Transverse colon (tissue), 4 donors: ENCODE results near the gene TOX2. TPM values are rescaled to one million over a fixed set of nuclear protein-coding genes. Genes with fewer than 3 reads are reported as not detected.

Experiments
- DNase-seq: peaks from one replicate; pipeline ENCODE4 v3.0.0-alpha.2; 2019
- H3K27ac ChIP-seq, 4 donors: fragments of 200-600 bp; sonication (generic); 2 replicates each; pipeline ENCODE4 v1.5.1; 2016 to 2018; ENCODE audit warnings: inconsistent platforms in 4 of 4
- H3K27me3 ChIP-seq: fragments of 200-600 bp; sonication (generic); 2 replicates; pipeline ENCODE4 v1.5.1; 2017; ENCODE audit warnings: inconsistent platforms
- H3K36me3 ChIP-seq, 4 donors: fragments of 200-600 bp; sonication (generic); 2 replicates each; pipeline ENCODE4 v1.5.1; 2017 to 2019; ENCODE audit warnings: inconsistent platforms in 4 of 4
- H3K4me1 ChIP-seq, 4 donors: fragments of 200-600 bp; sonication (generic); 2 replicates each; pipeline ENCODE4 v1.5.1; 2017 to 2020; ENCODE audit warnings: inconsistent platforms in 4 of 4
- H3K4me3 ChIP-seq, 4 donors: fragments of 200-600 bp; sonication (generic); 1 replicate in 1 of 4; 2 replicates in 3 of 4; pipeline versions ENCODE4 v1.5.1 to v1.6.1; 2017 to 2019; ENCODE audit warnings: inconsistent platforms in 4 of 4
- H3K9me3 ChIP-seq, 2 donors: fragments of 200-600 bp; sonication (generic); 2 replicates each; pipeline ENCODE4 v1.5.1; 2017 to 2019; ENCODE audit warnings: inconsistent platforms in 2 of 2
- CTCF ChIP-seq, 5 experiments: fragments of 200-600 bp in 3 of 5; fragments of 450-650 bp in 2 of 5; sonication (generic) in 3 of 5; IDR thresholded peaks; 1 replicate in 2 of 5; 2 replicates in 3 of 5; pipeline ENCODE4 v1.5.1; 2016 to 2017; ENCODE audit warnings: antibody characterized with exemption in 5 of 5, inconsistent platforms in 3 of 5, mild to moderate bottlenecking in 2 of 5, moderate library complexity in 1 of 5
- EP300 ChIP-seq: sonication (generic); formaldehyde crosslinking; IDR thresholded peaks from one replicate; pipeline ENCODE4 v1.6.1; 2017; ENCODE audit warnings: antibody characterized with exemption, low read depth
- POLR2A ChIP-seq: fragments of 450-650 bp; IDR thresholded peaks from one replicate; pipeline ENCODE4 v1.6.1; 2016; ENCODE audit warnings: antibody characterized with exemption, mild to moderate bottlenecking, moderate library complexity
- POLR2AphosphoS5 ChIP-seq, 3 donors: sonication (generic); formaldehyde crosslinking; IDR thresholded peaks; one replicate each; pipeline ENCODE4 v1.6.1; 2016; ENCODE audit warnings: antibody characterized with exemption in 3 of 3
- WGBS, 2 donors: methylation state at CpG; one replicate each; pipeline ENCODE4 v1.1.5; 2018; ENCODE audit warnings: low coverage in 1 of 2; 5-methylcytosine and 5-hydroxymethylcytosine counted together
- in situ Hi-C, 4 donors: fragments of 200-750 bp; cut with MboI; loops; one replicate each; pipeline versions ENCODE4 v1.15.0 to v1.15.1; 2017; ENCODE audit warnings: low sequenced_read_pairs in 3 of 4, low pct_ligation_motif_present in 1 of 4, low pct_unique_long_range_greater_than_20kb in 1 of 4
- intact Hi-C: fragments of 100-400 bp; cut with DNase I; formaldehyde crosslinking; loops from one replicate; pipeline ENCODE4 v1.15.1; 2023; ENCODE audit warnings: low total_unique reads
- total RNA-seq, 4 donors: library from RNA; depleted of rRNA; stranded (reverse); fragments of >200 nt; gene quantifications; one replicate each; pipeline ENCODE4 v1.1.0, GENCODE V29; 2016

The TOX2 gene
- total RNA-seq, 4 donors from 2014 or later: 1.5 to 15.7 (median 6.8) TPM

- no peaks in the 10 kb centered on the region for H3K9me3 ChIP-seq
- H3K36me3 ChIP-seq: no peaks in the 10 kb centered on the region
- H3K27ac ChIP-seq: no peak overlapping the region
- no peaks in the 10 kb centered on the region for H3K4me1 ChIP-seq
- in situ Hi-C loops: loop anchor here (5.0 to 25.0 kb wide), 7 partner anchors 333 to 648 kb away; partner anchors contain the start of gene SRSF6 (in 1 of the 4)
- WGBS, 2 donors: 100% methylated on average over 7 of the region's 7 CpGs; no CpG with 5 or more reads in 1 of the 2 donors
- intact Hi-C loops: no loop called here
- TF ChIP-seq CTCF (IDR thresholded peaks at IDR 0.05) (no peak), POLR2AphosphoS5 (IDR thresholded peaks at IDR 0.05) (no peak), EP300 (no peak), POLR2A (no peak)
- H3K27me3 ChIP-seq: no peaks in the 10 kb centered on the region
- H3K4me3 ChIP-seq: no peak overlapping the region
- DNase-seq: no peak
These were observed 170.2 kb downstream of the TOX2 start for GRCh38 chr20:44084891-44085290.

GRCh38 chr20:44085616-44086434 is 171.2 kb downstream of the TOX2 start:
- in situ Hi-C loops: loop anchor here in 3 of 4 donors (10.0 to 25.0 kb wide), 4 partner anchors 549 to 649 kb away; partner anchors contain the start of gene SRSF6 (in 1 of the 3)

GRCh38 chr20:44087051-44087856 is 172.6 kb downstream of the TOX2 start:
- Histone ChIP-seq H3K9me3 (no peaks in the 10 kb centered on the region), H3K4me3 (no peak overlapping the region), H3K27me3 (no peaks in the 10 kb centered on the region), H3K36me3 (no peaks in the 10 kb centered on the region), H3K4me1 (no peaks in the 10 kb centered on the region), H3K27ac (no peak overlapping the region)
- WGBS, 2 donors: 66 to 75% methylated on average over 3 to 15 of the region's 15 CpGs
- no peak for DNase-seq
- intact Hi-C loops (no loop called here), in situ Hi-C loops (loop anchor here in 3 of 4 donors (10.0 to 25.0 kb wide), 4 partner anchors 550 to 650 kb away; partner anchors contain the start of gene SRSF6 (in 1 of the 3))
- TF ChIP-seq CTCF (IDR thresholded peaks at IDR 0.05): no peak
- no peak for TF ChIP-seq EP300
- TF ChIP-seq POLR2A: no peak
- TF ChIP-seq POLR2AphosphoS5 (IDR thresholded peaks at IDR 0.05): no peak

More at GRCh38 chr20:44085616-44086434, 171.2 kb downstream of the TOX2 start:
- intact Hi-C loops: no loop called here
- Histone ChIP-seq H3K4me1 (no peaks in the 10 kb centered on the region), H3K27ac (no peak overlapping the region), H3K9me3 (no peaks in the 10 kb centered on the region), H3K4me3 (no peak overlapping the region), H3K36me3 (no peaks in the 10 kb centered on the region), H3K27me3 (no peaks in the 10 kb centered on the region)
- TF ChIP-seq CTCF (IDR thresholded peaks at IDR 0.05): no peak
- TF ChIP-seq POLR2A: no peak
- no peak for TF ChIP-seq EP300
- no peak for TF ChIP-seq POLR2AphosphoS5 (IDR thresholded peaks at IDR 0.05)
- DNase-seq: no peak
- WGBS, 2 donors: 87% methylated on average over 17 of the region's 17 CpGs; no CpG with 5 or more reads in 1 of the 2 donors

GRCh38 chr20:44087857-44088120 is 173.1 kb downstream of the TOX2 start:
- DNase-seq: no peak
- in situ Hi-C loops (loop anchor here in 3 of 4 donors (10.0 to 25.0 kb wide), 4 partner anchors 550 to 650 kb away; partner anchors contain the start of gene SRSF6 (in 1 of the 3)), intact Hi-C loops (no loop called here)
- no peaks in the 10 kb centered on the region for H3K4me1 ChIP-seq
- no peaks in the 10 kb centered on the region for H3K9me3 ChIP-seq
- TF ChIP-seq POLR2AphosphoS5 (IDR thresholded peaks at IDR 0.05) (no peak), EP300 (no peak), POLR2A (no peak), CTCF (IDR thresholded peaks at IDR 0.05) (no peak)
- H3K4me3 ChIP-seq: no peak overlapping the region
- WGBS, 2 donors: 84% methylated on average over 4 of the region's 4 CpGs; no CpG with 5 or more reads in 1 of the 2 donors
- H3K27ac ChIP-seq: no peak overlapping the region
- H3K36me3 ChIP-seq: no peaks in the 10 kb centered on the region
- H3K27me3 ChIP-seq: no peaks in the 10 kb centered on the region
